Measurements from ENCODE around the gene LRRC49.

The LRRC49 gene

DNA sequence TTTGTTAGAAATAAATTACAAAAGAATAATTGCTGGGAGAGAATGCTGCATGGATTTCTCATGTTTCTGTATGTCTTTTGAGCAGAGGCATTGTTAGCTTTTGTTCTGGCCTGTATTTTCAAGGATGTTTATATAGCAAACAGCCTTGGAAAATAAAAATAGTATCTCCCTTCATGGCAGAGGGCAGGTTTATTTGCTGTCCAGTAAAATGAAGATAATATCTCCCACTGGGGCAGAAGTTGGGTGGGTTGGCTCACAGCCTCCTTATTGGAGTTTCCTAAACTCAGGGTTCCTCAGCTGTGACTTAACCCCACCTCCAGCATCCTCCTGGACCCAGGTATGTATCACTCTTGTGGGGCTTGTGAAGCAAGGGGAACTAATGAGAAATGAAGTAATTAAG is 178.9 kb downstream of the LRRC49 start:
- Histone ChIP-seq H3K4me2 (ENCODE audit: low read length) (no peak overlapping the region), H2AFZ (ENCODE audit: low read length) (no peak overlapping the region), H3K36me3 (ENCODE audit: insufficient read depth, low read length) (no peaks in the 10 kb centered on the region), H3K27ac (ENCODE audit: low read depth, low read length, poor library complexity, severe bottlenecking) (no peak overlapping the region), H3F3A (ENCODE audit: insufficient read depth, low read length) (no peaks in the 10 kb centered on the region), H3K27me3 (ENCODE audit: insufficient read depth, low read length) (no peaks in the 10 kb centered on the region), H3K9me2 (ENCODE audit: low read depth, low read length) (no peaks in the 10 kb centered on the region), H3K4me3 (ENCODE audit: low read depth, low read length, poor library complexity, severe bottlenecking) (no peak overlapping the region), H3K4me1 (ENCODE audit: insufficient read depth, low read length, severe bottlenecking) (no peaks in the 10 kb centered on the region), H4K20me1 (ENCODE audit: insufficient read depth, low read length) (no peaks in the 10 kb centered on the region), H3K79me2 (ENCODE audit: insufficient read depth, low read length) (no peaks in the 10 kb centered on the region), H3K9me3 (ENCODE audit: low read length) (no peaks in the 10 kb centered on the region), H3K9ac (ENCODE audit: low read length) (no peak overlapping the region)
- TF ChIP-seq, protein P1, sequence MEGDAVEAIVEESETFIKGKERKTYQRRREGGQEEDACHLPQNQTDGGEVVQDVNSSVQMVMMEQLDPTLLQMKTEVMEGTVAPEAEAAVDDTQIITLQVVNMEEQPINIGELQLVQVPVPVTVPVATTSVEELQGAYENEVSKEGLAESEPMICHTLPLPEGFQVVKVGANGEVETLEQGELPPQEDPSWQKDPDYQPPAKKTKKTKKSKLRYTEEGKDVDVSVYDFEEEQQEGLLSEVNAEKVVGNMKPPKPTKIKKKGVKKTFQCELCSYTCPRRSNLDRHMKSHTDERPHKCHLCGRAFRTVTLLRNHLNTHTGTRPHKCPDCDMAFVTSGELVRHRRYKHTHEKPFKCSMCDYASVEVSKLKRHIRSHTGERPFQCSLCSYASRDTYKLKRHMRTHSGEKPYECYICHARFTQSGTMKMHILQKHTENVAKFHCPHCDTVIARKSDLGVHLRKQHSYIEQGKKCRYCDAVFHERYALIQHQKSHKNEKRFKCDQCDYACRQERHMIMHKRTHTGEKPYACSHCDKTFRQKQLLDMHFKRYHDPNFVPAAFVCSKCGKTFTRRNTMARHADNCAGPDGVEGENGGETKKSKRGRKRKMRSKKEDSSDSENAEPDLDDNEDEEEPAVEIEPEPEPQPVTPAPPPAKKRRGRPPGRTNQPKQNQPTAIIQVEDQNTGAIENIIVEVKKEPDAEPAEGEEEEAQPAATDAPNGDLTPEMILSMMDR (IDR thresholded peaks at IDR 0.05; ENCODE audit: low read length): no peak
- no peak for TF ChIP-seq EZH2 (IDR thresholded peaks at IDR 0.05; ENCODE audit: borderline replicate concordance, low read length)

DNA sequence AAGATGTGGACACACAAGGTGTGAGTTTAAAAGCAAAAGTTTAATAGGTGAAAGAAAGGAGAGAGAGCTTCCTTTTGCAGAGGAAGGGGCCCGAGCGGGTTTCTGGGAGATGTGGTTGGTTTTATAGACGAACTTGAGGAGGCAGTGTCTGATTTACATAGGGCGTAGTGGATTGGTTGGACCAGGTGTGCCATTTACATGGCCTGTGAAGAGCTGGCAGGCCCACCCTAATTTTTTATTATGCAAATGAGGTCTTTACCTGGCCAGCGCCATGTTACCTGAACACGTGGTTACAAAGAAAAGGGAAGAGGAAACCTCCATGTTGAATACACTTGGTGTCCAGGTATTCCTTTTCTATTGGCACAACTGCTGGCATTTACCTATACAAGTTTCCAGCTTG is 179.8 kb downstream of the LRRC49 start:
- no peak for TF ChIP-seq EZH2 (IDR thresholded peaks at IDR 0.05; ENCODE audit: borderline replicate concordance, low read length)
- TF ChIP-seq, protein P1 (IDR thresholded peaks at IDR 0.05; ENCODE audit: low read length): no peak
- no peaks in the 10 kb centered on the region for H3K79me2 ChIP-seq (ENCODE audit: insufficient read depth, low read length)

DNA sequence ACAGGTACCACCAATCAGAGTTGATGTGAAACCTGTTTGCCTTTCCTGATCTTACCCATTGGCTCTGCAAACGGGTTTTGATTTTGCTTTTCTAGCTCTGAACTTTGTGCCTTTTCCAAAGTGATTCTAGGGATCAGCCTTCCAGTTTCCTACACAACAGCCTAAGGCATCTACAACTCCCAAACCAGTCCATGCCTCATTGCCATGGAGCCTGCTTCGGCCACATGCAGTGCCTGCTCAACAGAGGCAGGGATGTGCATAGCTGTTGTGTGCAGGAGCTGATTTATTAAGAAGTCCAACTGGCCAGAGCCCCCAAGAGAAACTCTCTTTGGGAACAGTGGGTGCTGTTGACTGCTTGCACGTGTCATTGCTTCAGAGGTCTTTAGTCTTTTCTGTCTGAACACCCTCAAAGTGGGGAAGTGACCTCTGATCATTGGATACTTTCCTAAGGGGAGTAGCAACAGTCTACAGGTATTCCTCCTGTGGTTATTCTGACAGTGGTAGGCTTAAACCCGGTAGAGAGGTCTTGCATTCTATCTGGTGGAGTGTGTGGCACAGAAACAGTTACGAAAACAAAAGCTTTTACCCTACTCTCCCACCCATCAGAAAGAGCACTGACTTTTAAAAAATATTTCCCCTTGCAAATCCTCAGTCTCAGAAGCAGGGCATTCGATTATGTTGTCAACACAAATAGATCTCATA is 186.0 kb downstream of the LRRC49 start:
- Histone ChIP-seq H3K9ac (ENCODE audit: low read length) (no peak overlapping the region), H3K4me2 (ENCODE audit: low read length) (no peak overlapping the region), H2AFZ (ENCODE audit: low read length) (no peak overlapping the region)

More for the DNA sequence above, 179.8 kb downstream of the LRRC49 start:
- Histone ChIP-seq H3K27me3 (ENCODE audit: insufficient read depth, low read length) (no peaks in the 10 kb centered on the region), H3K27ac (ENCODE audit: low read depth, low read length, poor library complexity, severe bottlenecking) (no peak overlapping the region), H3K9me2 (ENCODE audit: low read depth, low read length) (no peaks in the 10 kb centered on the region), H3K4me1 (ENCODE audit: insufficient read depth, low read length, severe bottlenecking) (no peaks in the 10 kb centered on the region), H3F3A (ENCODE audit: insufficient read depth, low read length) (no peaks in the 10 kb centered on the region), H2AFZ (ENCODE audit: low read length) (no peak overlapping the region), H3K4me2 (ENCODE audit: low read length) (no peak overlapping the region), H3K36me3 (ENCODE audit: insufficient read depth, low read length) (no peaks in the 10 kb centered on the region), H3K9ac (ENCODE audit: low read length) (no peak overlapping the region), H3K9me3 (ENCODE audit: low read length) (no peaks in the 10 kb centered on the region), H4K20me1 (ENCODE audit: insufficient read depth, low read length) (no peaks in the 10 kb centered on the region), H3K4me3 (ENCODE audit: low read depth, low read length, poor library complexity, severe bottlenecking) (no peak overlapping the region)

More for the DNA sequence above, 186.0 kb downstream of the LRRC49 start:
- Histone ChIP-seq H3K27ac (ENCODE audit: low read depth, low read length, poor library complexity, severe bottlenecking) (no peak overlapping the region), H3K27me3 (ENCODE audit: insufficient read depth, low read length) (no peaks in the 10 kb centered on the region), H3K4me1 (ENCODE audit: insufficient read depth, low read length, severe bottlenecking) (no peaks in the 10 kb centered on the region), H3K9me2 (ENCODE audit: low read depth, low read length) (no peaks in the 10 kb centered on the region), H3K36me3 (ENCODE audit: insufficient read depth, low read length) (no peaks in the 10 kb centered on the region), H3K79me2 (ENCODE audit: insufficient read depth, low read length) (no peaks in the 10 kb centered on the region), H4K20me1 (ENCODE audit: insufficient read depth, low read length) (no peaks in the 10 kb centered on the region), H3F3A (ENCODE audit: insufficient read depth, low read length) (no peaks in the 10 kb centered on the region), H3K9me3 (ENCODE audit: low read length) (no peaks in the 10 kb centered on the region), H3K4me3 (ENCODE audit: low read depth, low read length, poor library complexity, severe bottlenecking) (no peak overlapping the region)
- no peak for TF ChIP-seq EZH2 (IDR thresholded peaks at IDR 0.05; ENCODE audit: borderline replicate concordance, low read length)
- TF ChIP-seq, protein P1 (IDR thresholded peaks at IDR 0.05; ENCODE audit: low read length): no peak

Measured in OCI-LY1 (cell line).